CD4-positive, alpha-beta memory T cell (primary cell): ENCODE results near the gene KDM5C. TPM values are rescaled to one million over a fixed set of nuclear protein-coding genes. Genes with fewer than 3 reads are reported as not detected.

Source experiments
- microRNA-seq: library from miRNA; unstranded; fragments of <30 nt; microRNA quantifications from one replicate; pipeline ENCODE4 v1.2.0, GENCODE V29; 2021; ENCODE audit warnings: borderline replicate concordance, borderline number of aligned reads, borderline microRNAs expressed, mixed read lengths
- polyA plus RNA-seq, 2 donors: library from polyadenylated mRNA; unstranded; fragments of 300-500 nt; fragmentation: Illumina TruSeq; gene quantifications; one replicate each; pipeline ENCODE4 v1.2.3, GENCODE V29; 2021
- total RNA-seq, 2 experiments: library from RNA; stranded (reverse); gene quantifications; one replicate each; pipeline ENCODE4 v1.2.3, GENCODE V29; 2021

Gene KDM5C
- total and polyA plus RNA-seq, 4 experiments from 2014 or later = 8.0 to 127 (median 73.3) TPM

Small RNAs within 50 kb of the gene (microRNA-seq; reads per million reads assigned to microRNA genes)
- gene MIR6894 = 1.9 reads per million
- gene MIR6895 = not detected

Other genes with a start within 250 kb of the KDM5C start
- gene GPR173, start 176.4 kb downstream of the KDM5C start, total RNA-seq = not detected
- not detected for gene GPR173, start 176.4 kb downstream of the KDM5C start, polyA plus RNA-seq
- gene TSPYL2, start 142.8 kb downstream of the KDM5C start, total RNA-seq = 100 to 1,000 TPM; 159 to 163 TPM
- gene TSPYL2, start 142.8 kb downstream of the KDM5C start, polyA plus RNA-seq = 10 to 100 TPM; 10.0 to 24.4 TPM
- gene KANTR, start 131.1 kb downstream of the KDM5C start, total RNA-seq = 10 to 100 TPM; 19.9 to 23.4 TPM
- 1 to 10 TPM; 1.6 to 3.4 TPM for gene KANTR, start 131.1 kb downstream of the KDM5C start, polyA plus RNA-seq
- gene IQSEC2, start 56.4 kb upstream of the KDM5C start, total RNA-seq = 1 to 10 TPM; 1.5 TPM
- under 1 TPM; 0.12 to 0.33 TPM for gene IQSEC2, start 56.4 kb upstream of the KDM5C start, polyA plus RNA-seq
- 10 to 100 TPM; 59.1 to 70.4 TPM for gene SMC1A, start 197.4 kb upstream of the KDM5C start, total RNA-seq
- 10 to 100 TPM; 17.1 to 80.5 TPM for gene SMC1A, start 197.4 kb upstream of the KDM5C start, polyA plus RNA-seq
- gene RIBC1, start 197.7 kb upstream of the KDM5C start, total RNA-seq = 1 to 10 TPM; 1.2 to 1.7 TPM
- gene RIBC1, start 197.7 kb upstream of the KDM5C start, polyA plus RNA-seq = under 1 TPM in 1 of 2 donors, not detected in 1; 0.47 TPM
- gene HSD17B10, start 209.2 kb upstream of the KDM5C start, total RNA-seq = 10 to 100 TPM; 32.6 to 32.8 TPM
- gene HSD17B10, start 209.2 kb upstream of the KDM5C start, polyA plus RNA-seq = 100 to 1,000 TPM; 127 to 128 TPM